Ovary (tissue), 3 donors: ENCODE data around the gene PGBD1.

Experiments used
- EP300 ChIP-seq: sonication (generic); formaldehyde crosslinking; IDR thresholded peaks from one replicate; pipeline ENCODE4 v1.6.1; 2017; ENCODE audit warnings: antibody characterized with exemption
- POLR2A ChIP-seq: fragments of 450-650 bp; IDR thresholded peaks from one replicate; pipeline ENCODE4 v1.6.1; 2017; ENCODE audit warnings: antibody characterized with exemption, mild to moderate bottlenecking, moderate library complexity
- TF ChIP-seq, protein P1 (sequence below), 3 donors: fragments of 450-650 bp in 2 of 3; fragments of 200-600 bp in 1 of 3; IDR thresholded peaks; one replicate each; pipeline versions ENCODE4 v1.5.1 to v1.8.0; 2016 to 2022; ENCODE audit warnings: antibody characterized with exemption in 3 of 3, mild to moderate bottlenecking in 1 of 3
- donor health status: DM: no; HTN: no; CAD: no.

DNA sequence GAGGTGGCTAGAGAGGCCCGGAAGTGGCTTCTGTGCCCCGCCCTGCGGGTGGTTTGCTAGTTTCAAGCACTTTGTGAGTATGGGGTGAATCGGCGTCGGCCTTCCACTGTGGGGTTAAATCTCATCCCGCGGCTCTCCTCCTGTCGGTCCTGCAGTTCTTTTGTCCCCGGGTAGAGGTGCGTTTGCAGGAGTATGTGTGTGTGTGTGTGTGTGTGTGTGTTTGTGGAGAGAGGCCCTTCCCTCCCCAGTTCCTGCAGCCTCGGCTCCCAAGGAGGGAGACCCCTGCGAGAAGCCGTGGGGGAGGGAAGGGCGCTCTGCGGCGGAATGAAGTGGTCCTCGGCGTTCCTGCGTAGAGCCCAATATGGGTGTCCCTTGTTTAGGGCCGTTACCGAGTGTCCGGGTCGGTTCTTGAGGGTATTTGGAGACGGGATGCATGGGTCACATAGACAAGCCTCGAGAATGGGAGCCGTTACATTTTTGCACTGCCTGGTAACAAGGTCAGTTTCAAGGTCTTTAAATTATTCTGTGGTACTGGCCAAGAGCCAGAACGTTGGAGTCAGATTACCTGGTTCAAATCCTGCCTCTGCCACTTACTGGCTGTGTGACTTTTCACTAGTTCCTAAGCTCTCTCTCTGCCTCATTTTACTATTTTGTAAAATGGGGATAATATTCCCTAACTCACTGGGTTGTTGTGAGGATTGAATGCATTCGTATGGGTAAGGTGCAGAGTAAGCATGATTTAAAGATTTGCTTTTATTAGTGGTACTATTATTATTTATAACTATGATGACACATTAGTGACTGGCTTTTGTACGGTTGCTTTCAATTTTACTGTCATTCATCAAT lies 68.7 kb downstream of the PGBD1 start, which contains the start of gene ZKSCAN3:
- TF ChIP-seq, protein P1, sequence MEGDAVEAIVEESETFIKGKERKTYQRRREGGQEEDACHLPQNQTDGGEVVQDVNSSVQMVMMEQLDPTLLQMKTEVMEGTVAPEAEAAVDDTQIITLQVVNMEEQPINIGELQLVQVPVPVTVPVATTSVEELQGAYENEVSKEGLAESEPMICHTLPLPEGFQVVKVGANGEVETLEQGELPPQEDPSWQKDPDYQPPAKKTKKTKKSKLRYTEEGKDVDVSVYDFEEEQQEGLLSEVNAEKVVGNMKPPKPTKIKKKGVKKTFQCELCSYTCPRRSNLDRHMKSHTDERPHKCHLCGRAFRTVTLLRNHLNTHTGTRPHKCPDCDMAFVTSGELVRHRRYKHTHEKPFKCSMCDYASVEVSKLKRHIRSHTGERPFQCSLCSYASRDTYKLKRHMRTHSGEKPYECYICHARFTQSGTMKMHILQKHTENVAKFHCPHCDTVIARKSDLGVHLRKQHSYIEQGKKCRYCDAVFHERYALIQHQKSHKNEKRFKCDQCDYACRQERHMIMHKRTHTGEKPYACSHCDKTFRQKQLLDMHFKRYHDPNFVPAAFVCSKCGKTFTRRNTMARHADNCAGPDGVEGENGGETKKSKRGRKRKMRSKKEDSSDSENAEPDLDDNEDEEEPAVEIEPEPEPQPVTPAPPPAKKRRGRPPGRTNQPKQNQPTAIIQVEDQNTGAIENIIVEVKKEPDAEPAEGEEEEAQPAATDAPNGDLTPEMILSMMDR (IDR thresholded peaks at IDR 0.05): no peak
- TF ChIP-seq POLR2A (no peak), EP300 (no peak)
